Activated CD4-positive, alpha-beta T cell treated with anti-CD3 and anti-CD28 coated beads for 36 hours (primary cell): ENCODE results near the gene ACTL6B. TPM values are rescaled to one million over a fixed set of nuclear protein-coding genes. Genes with fewer than 3 reads are reported as not detected.

ENCODE experiments used
- ATAC-seq: fragments of 200-7000 bp; cut with Tn5 transposase; one replicate; pipeline ENCODE4 v1.10.0; 2021; ENCODE audit warnings: mild to moderate bottlenecking, moderate library complexity
- CTCF ChIA-PET: fragments of 350-600 bp; sonication (Branson Sonifier 250); formaldehyde crosslinking; loops from one replicate; lab custom pipeline; 2021; ENCODE audit warnings: antibody characterized with exemption; lab: Charles Lee
- POLR2A ChIA-PET: fragments of 350-600 bp; sonication (Branson Sonifier 250); formaldehyde crosslinking; loops from one replicate; lab custom pipeline; 2021; ENCODE audit warnings: antibody characterized with exemption, inconsistent platforms; lab: Charles Lee
- DNase-seq: peaks from one replicate; pipeline ENCODE4 v3.0.0-alpha.2; 2020
- H3K27ac Mint-ChIP-seq: one replicate; pipeline ENCODE4 v1.8.0; 2021; ENCODE audit warnings: mixed read lengths
- H3K27me3 Mint-ChIP-seq: one replicate; pipeline ENCODE4 v1.8.0; 2021; ENCODE audit warnings: mixed read lengths
- H3K36me3 Mint-ChIP-seq: one replicate; pipeline ENCODE4 v1.8.0; 2021; ENCODE audit warnings: low read depth, mixed read lengths
- H3K4me1 Mint-ChIP-seq: one replicate; pipeline ENCODE4 v1.8.0; 2021; ENCODE audit warnings: mixed read lengths
- H3K4me3 Mint-ChIP-seq: one replicate; pipeline ENCODE4 v1.8.0; 2021; ENCODE audit warnings: mild to moderate bottlenecking, moderate library complexity, mixed read lengths
- H3K9me3 Mint-ChIP-seq: one replicate; pipeline ENCODE4 v1.8.0; 2021; ENCODE audit warnings: low read depth, mixed read lengths
- intact Hi-C, 2 experiments: fragments of 100-400 bp; cut with DNase I in 1 of 2; cut with micrococcal nuclease in 1 of 2; formaldehyde crosslinking; loops; one replicate each; pipeline versions ENCODE4 v1.14.2 to v1.15.1; 2022 to 2024; cut with DNase I, micrococcal nuclease
- total RNA-seq, 2 experiments: library from RNA; stranded (reverse); gene quantifications; one replicate each; pipeline ENCODE4 v1.2.3, GENCODE V29; 2021

The ACTL6B gene
- total RNA-seq, 2 experiments from 2014 or later, result not detected

GRCh38 chr7:100691676-100692577 lies 35.7 kb upstream of the ACTL6B start:
- H3K27ac Mint-ChIP-seq, result peak overlapping the region; percentile 88
- peak overlapping the region; percentile 89 for H3K4me3 Mint-ChIP-seq
- ChIA-PET CTCF (interaction anchor here (0.6 to 7.2 kb wide), 25 partner anchors 9 to 641 kb away, joined by 3 to 104 read pairs (median 6); partner anchors contain the start of genes FBXO24, LRCH4, MOSPD3 and POP7), POLR2A (interaction anchor here (1.2 kb wide), 1 partner anchor 14 kb away, joined by 3 read pairs; the partner anchor contains the start of gene POP7)
- H3K9me3 Mint-ChIP-seq, result no peaks in the 10 kb centered on the region
- H3K36me3 Mint-ChIP-seq, result peaks cover 15% of the 10 kb centered on the region
- DNase-seq (peak; percentile 92), ATAC-seq (peak; percentile 78)
- intact Hi-C loops, result loop anchor here (1.0 to 10.0 kb wide), 9 partner anchors 17 to 535 kb away; partner anchors contain the start of genes MOSPD3 (in 1 of the 2), SPACDR (in 1 of the 2) and TRAPPC14 (in 1 of the 2)
- H3K27me3 Mint-ChIP-seq, result no peaks in the 10 kb centered on the region
- H3K4me1 Mint-ChIP-seq, result peaks cover 48% of the 10 kb centered on the region

- intact Hi-C loops, result loop anchor here (5.0 to 10.0 kb wide), 4 partner anchors 57 to 532 kb away; partner anchors contain the start of genes MOSPD3 (in 1 of the 2), SPACDR (in 1 of the 2) and TRAPPC14 (in 1 of the 2)
- H3K4me3 Mint-ChIP-seq, result no peak overlapping the region
- DNase-seq (no peak), ATAC-seq (no peak)
- peaks cover 35% of the 10 kb centered on the region for H3K4me1 Mint-ChIP-seq
- peaks cover 21% of the 10 kb centered on the region for H3K36me3 Mint-ChIP-seq
- no peaks in the 10 kb centered on the region for H3K9me3 Mint-ChIP-seq
- CTCF ChIA-PET, result interaction anchor here (0.5 to 1.4 kb wide), 8 partner anchors 9 to 551 kb away, joined by 3 to 6 read pairs (median 3); partner anchors contain the start of gene POP7
- POLR2A ChIA-PET, result interaction anchor here (0.6 to 1.0 kb wide), 3 partner anchors 8 to 1192 kb away, joined by 3 read pairs; no protein-coding TSS in a partner anchor
- no peak overlapping the region for H3K27ac Mint-ChIP-seq
- H3K27me3 Mint-ChIP-seq, result no peaks in the 10 kb centered on the region
Measured at GRCh38 chr7:100689230-100690135, 33.2 kb upstream of the ACTL6B start.

DNA sequence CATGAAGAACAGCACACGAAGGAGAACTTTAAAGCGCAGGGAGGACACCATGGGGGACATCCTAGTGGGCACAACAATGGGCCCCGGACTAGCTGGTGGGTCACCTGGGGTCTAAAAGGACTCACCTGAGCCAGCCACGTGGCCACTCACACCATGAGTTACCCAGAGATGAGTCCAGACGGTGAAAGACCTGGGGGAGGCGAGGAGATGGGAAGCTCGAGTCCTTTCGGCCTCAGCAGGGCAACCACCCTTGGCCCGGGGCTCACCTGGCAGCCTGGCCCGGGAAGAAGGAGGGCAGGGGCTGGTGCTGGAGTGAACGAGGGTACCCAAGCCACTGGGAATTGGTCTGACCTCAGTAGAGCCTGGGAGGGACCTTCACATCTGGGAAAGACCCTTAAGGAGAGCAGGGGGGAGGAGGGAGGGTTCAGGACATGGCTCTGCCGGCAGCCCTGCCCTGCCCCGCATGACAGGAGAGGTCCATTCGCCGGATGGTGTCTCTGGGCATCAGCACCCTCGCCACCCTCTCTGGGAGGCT lies 32.1 kb upstream of the ACTL6B start:
- ChIA-PET POLR2A (no interaction called here), CTCF (interaction anchor here (0.7 to 1.4 kb wide), 5 partner anchors 10 to 550 kb away, joined by 3 to 6 read pairs (median 4); partner anchors contain the start of gene POP7)
- Mint-ChIP-seq H3K36me3 (peaks cover 21% of the 10 kb centered on the region), H3K4me1 (peaks cover 35% of the 10 kb centered on the region), H3K27ac (peak overlapping the region; percentile 43), H3K4me3 (no peak overlapping the region), H3K27me3 (no peaks in the 10 kb centered on the region), H3K9me3 (no peaks in the 10 kb centered on the region)
- DNase-seq, result no peak
- no peak for ATAC-seq
- intact Hi-C loops, result no loop called here

- Mint-ChIP-seq H3K4me1 (peaks cover 33% of the 10 kb centered on the region), H3K9me3 (no peaks in the 10 kb centered on the region), H3K4me3 (no peak overlapping the region), H3K27me3 (no peaks in the 10 kb centered on the region), H3K36me3 (peaks cover 19% of the 10 kb centered on the region), H3K27ac (no peak overlapping the region)
- POLR2A ChIA-PET, result interaction anchor here (0.7 kb wide), 1 partner anchor 104 kb away, joined by 4 read pairs; no protein-coding TSS in a partner anchor
- ATAC-seq, result no peak
- intact Hi-C loops, result no loop called here
- CTCF ChIA-PET, result interaction anchor here (0.5 to 1.0 kb wide), 3 partner anchors 9 to 26 kb away, joined by 3 to 4 read pairs (median 3); no protein-coding TSS in a partner anchor
- no peak for DNase-seq
Measured at GRCh38 chr7:100687751-100688300, 31.6 kb upstream of the ACTL6B start.

- Mint-ChIP-seq H3K36me3 (peaks cover 14% of the 10 kb centered on the region), H3K27me3 (no peaks in the 10 kb centered on the region), H3K27ac (no peak overlapping the region), H3K4me3 (no peak overlapping the region), H3K4me1 (peaks cover 27% of the 10 kb centered on the region), H3K9me3 (no peaks in the 10 kb centered on the region)
- ChIA-PET POLR2A (interaction anchor here (0.7 kb wide), 1 partner anchor 104 kb away, joined by 4 read pairs; no protein-coding TSS in a partner anchor), CTCF (interaction anchor here (0.5 to 1.0 kb wide), 2 partner anchors 13 to 25 kb away, joined by 3 to 4 read pairs; no protein-coding TSS in a partner anchor)
- intact Hi-C loops, result no loop called here
- ATAC-seq, result no peak
- no peak for DNase-seq
Measured at GRCh38 chr7:100687261-100687660, 31.0 kb upstream of the ACTL6B start.

DNA sequence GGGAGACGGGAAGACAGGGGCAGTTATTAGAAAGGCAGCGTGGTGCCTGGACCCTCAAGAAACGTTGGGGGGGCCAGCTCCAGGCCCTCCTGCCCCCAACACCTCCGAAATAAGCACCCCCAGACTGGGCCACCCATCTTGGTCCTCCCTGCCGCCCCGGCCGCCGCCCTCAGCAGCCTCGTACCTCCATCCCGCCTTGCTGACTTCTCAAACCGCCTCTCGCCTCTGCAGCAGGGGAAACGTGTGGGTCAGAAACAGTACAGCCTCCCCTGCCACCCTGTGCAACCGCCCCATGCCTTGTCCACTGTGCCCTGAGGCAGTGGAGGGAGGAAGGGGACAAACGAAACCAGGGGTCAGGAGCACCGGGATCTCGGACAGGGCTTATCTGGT lies 30.6 kb upstream of the ACTL6B start:
- intact Hi-C loops, result no loop called here
- H3K36me3 Mint-ChIP-seq, result peaks cover 13% of the 10 kb centered on the region
- peaks cover 23% of the 10 kb centered on the region for H3K4me1 Mint-ChIP-seq
- POLR2A ChIA-PET, result no interaction called here
- no peak overlapping the region for H3K4me3 Mint-ChIP-seq
- no peak for DNase-seq
- no peak overlapping the region for H3K27ac Mint-ChIP-seq
- ATAC-seq, result no peak
- CTCF ChIA-PET, result no interaction called here
- no peaks in the 10 kb centered on the region for H3K9me3 Mint-ChIP-seq
- no peaks in the 10 kb centered on the region for H3K27me3 Mint-ChIP-seq

DNA sequence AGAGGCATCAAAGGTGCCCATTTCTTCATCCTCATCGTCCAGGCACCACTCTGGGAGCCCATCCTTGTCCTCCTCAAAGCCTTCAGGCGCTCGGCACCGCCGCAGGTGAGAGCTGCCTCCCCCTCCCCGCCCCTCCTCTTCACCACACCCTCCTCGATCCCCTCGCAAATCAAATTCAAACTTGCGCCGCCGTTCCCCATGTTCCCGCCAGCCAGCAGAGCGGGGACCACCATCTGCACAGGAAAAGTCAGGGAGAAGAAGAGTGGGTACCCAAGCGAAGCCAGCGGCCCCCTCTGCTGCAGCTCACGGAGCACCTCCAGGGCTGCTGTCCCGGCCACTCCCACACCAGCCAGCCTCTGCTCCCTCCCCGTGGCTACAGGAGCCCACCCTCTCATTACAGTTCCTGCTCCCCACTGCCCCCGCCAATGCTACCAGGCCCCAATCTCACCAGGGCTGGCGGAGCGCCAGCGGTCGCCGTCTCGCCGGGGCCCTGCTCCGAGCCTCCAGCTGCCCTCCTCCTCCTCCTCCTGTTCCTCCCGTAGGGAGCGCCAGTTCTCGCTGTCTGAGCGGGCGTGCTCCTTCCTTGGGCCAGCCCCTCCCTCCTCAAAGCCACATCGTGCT lies 30.1 kb upstream of the ACTL6B start:
- ATAC-seq (no peak), DNase-seq (no peak)
- Mint-ChIP-seq H3K4me3 (no peak overlapping the region), H3K4me1 (peaks cover 23% of the 10 kb centered on the region), H3K27me3 (no peaks in the 10 kb centered on the region), H3K9me3 (no peaks in the 10 kb centered on the region), H3K36me3 (peaks cover 13% of the 10 kb centered on the region), H3K27ac (no peak overlapping the region)
- intact Hi-C loops, result no loop called here
- ChIA-PET POLR2A (no interaction called here), CTCF (no interaction called here)

GRCh38 chr7:100685631-100686145 lies 29.4 kb upstream of the ACTL6B start:
- ChIA-PET POLR2A (no interaction called here), CTCF (no interaction called here)
- no peak overlapping the region for H3K27ac Mint-ChIP-seq
- no peaks in the 10 kb centered on the region for H3K27me3 Mint-ChIP-seq
- no peaks in the 10 kb centered on the region for H3K9me3 Mint-ChIP-seq
- H3K4me3 Mint-ChIP-seq, result no peak overlapping the region
- peaks cover 23% of the 10 kb centered on the region for H3K4me1 Mint-ChIP-seq
- ATAC-seq (no peak), DNase-seq (no peak)
- intact Hi-C loops, result no loop called here
- H3K36me3 Mint-ChIP-seq, result peaks cover 13% of the 10 kb centered on the region

GRCh38 chr7:100685049-100685605 lies 28.9 kb upstream of the ACTL6B start:
- POLR2A ChIA-PET, result no interaction called here
- H3K36me3 Mint-ChIP-seq, result peaks cover 14% of the 10 kb centered on the region
- no peak overlapping the region for H3K4me3 Mint-ChIP-seq
- peaks cover 28% of the 10 kb centered on the region for H3K4me1 Mint-ChIP-seq
- no peaks in the 10 kb centered on the region for H3K9me3 Mint-ChIP-seq
- H3K27me3 Mint-ChIP-seq, result no peaks in the 10 kb centered on the region
- DNase-seq (no peak), ATAC-seq (no peak)
- CTCF ChIA-PET, result no interaction called here
- H3K27ac Mint-ChIP-seq, result no peak overlapping the region
- intact Hi-C loops, result no loop called here
